GM19023 (cell line): ENCODE results near the gene ERC2.

Experiments
- ATAC-seq: cut with Tn5 transposase; IDR thresholded peaks from one replicate; pipeline ENCODE4 v1.9.1; 2021; ENCODE audit warnings: mild to moderate bottlenecking, moderate library complexity; ENCODE audit not compliant: unreplicated experiment

Gene ERC2

DNA sequence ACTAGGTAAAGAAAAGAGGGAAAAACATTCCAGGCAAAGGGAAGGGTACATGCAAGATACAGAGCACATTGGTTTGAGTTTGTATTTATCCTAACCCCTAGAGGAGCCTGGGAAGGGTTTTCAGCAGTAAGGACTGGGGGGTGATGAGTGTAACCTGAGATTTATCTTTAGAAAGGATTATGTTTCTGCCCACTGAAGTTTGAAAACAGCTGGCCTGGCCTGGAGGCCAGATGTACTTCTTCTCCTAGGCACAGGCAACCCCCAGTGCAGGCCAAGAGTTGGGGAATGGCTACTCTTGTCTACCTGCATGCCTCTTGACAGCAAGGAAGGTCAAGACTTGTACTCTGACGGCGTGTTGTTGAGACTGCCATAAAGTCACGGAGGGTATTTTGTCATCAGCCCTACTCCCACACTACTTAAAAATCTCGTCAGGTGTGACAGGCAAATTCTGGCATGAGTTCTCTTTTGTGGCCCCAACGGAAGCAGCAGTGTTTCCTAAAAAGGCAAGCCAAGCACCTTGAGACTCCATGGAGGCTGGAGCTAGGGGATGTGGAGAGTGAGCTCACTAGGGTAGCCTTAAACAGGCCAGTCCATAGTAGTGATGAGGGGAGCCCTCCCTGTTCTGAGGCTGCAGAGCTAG lies 739.7 kb downstream of the ERC2 start:
- ATAC-seq = no peak

- no peak for ATAC-seq
These were observed 741.8 kb downstream of the ERC2 start for GRCh38 chr3:55726501-55726775.

DNA sequence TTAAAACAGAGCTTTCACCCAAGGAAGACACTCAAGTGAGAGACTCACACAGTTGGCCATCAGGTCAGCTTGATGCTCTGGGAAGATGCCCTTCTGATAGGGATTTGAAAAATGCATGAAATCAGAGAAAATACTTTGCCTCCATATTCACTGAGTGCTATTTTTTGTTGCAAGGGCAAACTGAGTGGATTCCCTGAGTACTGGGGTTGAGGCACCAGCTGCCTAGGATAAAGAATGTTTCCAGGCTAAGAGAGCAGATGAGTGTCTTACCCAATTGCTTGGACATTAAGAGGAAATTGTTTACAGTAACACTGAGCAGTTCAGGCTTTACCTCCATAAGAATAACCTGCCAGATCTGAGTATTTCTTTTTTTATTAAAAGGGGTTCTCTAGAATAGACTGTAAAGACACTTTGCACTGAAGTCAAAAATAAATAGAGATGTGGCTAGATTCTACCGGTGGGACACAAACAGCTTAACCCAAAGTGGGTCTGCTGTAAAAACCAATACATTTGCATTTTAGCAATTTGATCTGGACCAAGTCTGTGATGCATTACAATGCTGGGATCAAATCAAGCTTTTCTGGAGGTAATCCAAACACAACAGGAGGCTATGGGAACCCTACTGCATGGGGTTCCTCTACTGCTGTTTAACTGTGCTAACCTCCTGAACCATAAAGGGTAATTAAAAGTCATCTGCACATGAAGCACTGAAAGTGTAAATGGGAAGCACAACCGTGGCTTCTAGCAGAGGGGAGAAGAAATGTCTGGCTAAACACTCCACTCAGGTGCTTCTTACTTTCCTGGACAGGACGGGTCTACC lies 742.4 kb downstream of the ERC2 start:
- ATAC-seq = no peak

- peak; percentile 68 for ATAC-seq
These were observed 743.4 kb downstream of the ERC2 start for GRCh38 chr3:55724821-55725220.

- no peak for ATAC-seq
These were observed 743.9 kb downstream of the ERC2 start for GRCh38 chr3:55724407-55724784.

- no peak for ATAC-seq
These were observed 744.4 kb downstream of the ERC2 start for GRCh38 chr3:55723653-55724406.

GRCh38 chr3:55721716-55722484 lies 746.4 kb downstream of the ERC2 start:
- no peak for ATAC-seq

- ATAC-seq = no peak
These were observed 747.7 kb downstream of the ERC2 start for GRCh38 chr3:55720614-55721013.

GRCh38 chr3:55719508-55719907 lies 748.8 kb downstream of the ERC2 start:
- ATAC-seq = no peak

DNA sequence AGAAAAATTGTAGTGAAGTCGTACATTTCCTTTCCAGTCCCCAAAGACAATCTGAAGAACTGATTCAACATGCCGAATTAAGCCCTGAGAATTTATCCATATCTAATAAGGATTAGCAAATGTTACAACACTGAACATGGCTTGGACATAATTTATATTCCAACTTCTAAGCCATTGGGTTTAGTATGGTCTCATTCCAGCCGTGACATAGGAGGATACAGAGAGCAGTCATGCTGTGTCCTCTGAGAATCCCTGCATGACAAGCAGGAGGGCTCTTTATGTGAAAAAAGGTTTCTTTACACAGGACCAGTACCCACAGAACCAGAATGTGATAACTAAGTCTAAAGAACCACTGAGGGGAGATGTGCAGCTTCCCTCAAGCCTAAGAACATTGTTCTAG lies 749.3 kb downstream of the ERC2 start:
- no peak for ATAC-seq

DNA sequence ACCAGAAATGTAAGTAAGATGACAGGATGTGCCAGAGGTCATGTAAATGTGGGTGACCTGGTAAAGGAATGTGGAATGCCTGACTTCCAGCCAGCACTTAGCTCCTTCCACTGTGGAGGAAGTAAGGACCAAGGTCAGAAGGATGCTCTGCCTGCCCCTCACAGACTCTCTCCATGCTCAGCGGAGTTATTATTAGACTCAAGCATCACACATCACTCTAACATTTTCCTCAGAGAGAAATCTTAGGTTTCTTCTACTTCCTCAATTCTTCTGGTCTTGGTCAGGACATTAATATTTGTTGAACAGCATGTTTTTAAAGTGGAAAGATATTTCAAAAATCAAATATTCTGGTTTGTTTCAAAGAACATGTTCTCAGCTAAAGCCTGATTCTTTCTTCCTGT lies 749.7 kb downstream of the ERC2 start:
- ATAC-seq = no peak

GRCh38 chr3:55718074-55718473 lies 750.2 kb downstream of the ERC2 start:
- ATAC-seq = no peak

DNA sequence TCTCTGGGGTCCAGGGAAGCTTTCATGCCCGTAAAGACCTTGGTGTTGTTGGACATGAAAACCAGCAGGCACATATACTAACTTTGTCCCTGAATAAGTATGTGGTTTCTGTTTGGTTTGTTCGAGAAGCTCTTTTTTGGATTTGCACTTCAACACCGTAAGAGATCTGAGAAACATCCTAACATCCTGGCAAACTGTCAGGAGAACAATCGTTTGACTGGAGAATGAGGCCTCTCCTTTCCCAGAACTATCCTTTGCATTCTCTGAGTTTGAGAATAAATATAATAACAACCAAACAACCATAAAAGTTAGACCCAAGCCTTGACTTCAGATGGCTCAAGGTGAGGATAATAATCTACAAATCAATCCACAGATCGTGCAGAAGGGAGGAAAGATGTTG lies 750.8 kb downstream of the ERC2 start:
- no peak for ATAC-seq

GRCh38 chr3:55716611-55717225 lies 751.5 kb downstream of the ERC2 start:
- ATAC-seq = no peak

DNA sequence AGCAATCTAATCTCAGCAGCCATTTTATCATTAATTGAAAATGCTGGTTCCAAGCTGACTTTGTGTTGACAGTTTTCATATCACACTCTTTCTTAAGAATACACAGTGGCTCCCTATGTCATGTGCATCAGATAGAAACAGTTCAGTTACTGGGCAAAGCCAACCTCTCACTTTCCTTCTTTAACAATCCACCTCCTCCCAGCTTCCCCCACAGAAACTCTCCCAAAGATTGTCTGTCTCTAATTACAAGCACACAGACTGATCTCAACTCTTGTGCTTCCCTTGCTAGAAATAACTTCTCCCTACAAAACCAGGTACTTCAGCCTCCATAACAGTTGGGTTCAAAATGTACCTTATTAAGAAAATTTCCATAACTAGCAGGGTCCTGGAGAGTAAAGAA lies 752.2 kb downstream of the ERC2 start:
- no peak for ATAC-seq

GRCh38 chr3:55714057-55714456 lies 754.2 kb downstream of the ERC2 start:
- no peak for ATAC-seq

- no peak for ATAC-seq
These were observed 756.6 kb downstream of the ERC2 start for GRCh38 chr3:55711646-55712045.

- no peak for ATAC-seq
These were observed 758.8 kb downstream of the ERC2 start for GRCh38 chr3:55709411-55710012.

DNA sequence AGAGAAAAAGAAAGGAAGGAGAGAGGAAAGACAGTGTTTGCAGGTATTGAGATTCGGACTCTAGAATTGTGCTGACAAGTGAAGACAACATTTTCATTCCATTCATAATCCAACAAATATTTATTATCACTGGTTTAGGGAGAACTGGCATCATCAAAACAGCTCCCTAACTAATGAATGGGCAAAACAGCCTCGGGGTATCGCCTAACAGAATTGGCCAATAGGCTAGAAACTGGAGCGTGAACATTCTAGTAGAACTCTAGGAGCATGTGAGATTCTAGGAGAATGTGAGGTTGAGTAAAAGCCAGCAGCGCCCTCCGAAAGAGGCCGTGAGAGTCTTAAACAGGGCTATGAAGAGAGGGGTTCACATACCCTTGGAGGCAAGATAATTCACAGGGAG lies 759.3 kb downstream of the ERC2 start:
- ATAC-seq = no peak

- no peak for ATAC-seq
These were observed 760.0 kb downstream of the ERC2 start for GRCh38 chr3:55708242-55708641.

DNA sequence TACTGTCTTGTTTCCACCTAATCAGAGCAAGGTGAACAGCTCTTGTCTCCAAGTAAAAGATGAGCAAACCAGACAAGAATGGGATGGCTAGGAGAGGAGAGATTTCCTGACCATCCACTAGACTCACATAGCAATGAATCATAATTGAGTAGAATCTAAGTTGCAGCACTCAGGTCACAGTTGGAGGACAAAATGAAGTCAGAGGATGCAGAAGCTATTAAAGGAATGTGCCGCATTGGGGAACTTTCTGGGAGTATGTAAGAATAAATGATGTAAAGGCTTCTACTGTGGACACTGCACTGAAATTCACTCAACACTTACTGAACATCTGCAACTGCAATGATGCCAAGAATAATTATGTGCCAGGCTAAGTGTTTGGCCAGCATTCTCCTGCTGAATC lies 763.7 kb downstream of the ERC2 start:
- no peak for ATAC-seq
